GM06990 (cell line): ENCODE results near the gene PPP2R3A.
"Not testable (repeated sequence)": the region's sequence is repeated elsewhere in the genome, so short reads cannot be mapped to it uniquely, and the experiment has no call there.

Source experiments
- DNase-seq: peaks from one replicate; pipeline ENCODE4 v3.0.0-alpha.2; 2011; ENCODE audit not compliant: insufficient read length; ENCODE audit errors: extremely low read depth
- H3K27me3 ChIP-seq: replicated peaks from 2 replicates; pipeline ENCODE4 v1.6.0; 2011; ENCODE audit warnings: low read length; ENCODE audit not compliant: control insufficient read depth, insufficient read depth
- H3K36me3 ChIP-seq: 2 replicates; pipeline ENCODE4 v1.5.1; 2011; ENCODE audit warnings: low read length; ENCODE audit not compliant: control insufficient read depth, insufficient read depth
- H3K4me3 ChIP-seq: replicated peaks from 2 replicates; pipeline ENCODE4 v1.5.1; 2011; ENCODE audit warnings: low read depth, mild to moderate bottlenecking, control low read depth, low read length
- CTCF ChIP-seq: IDR thresholded peaks from 2 replicates; pipeline ENCODE4 v1.5.1; 2011; ENCODE audit warnings: low read length, control low read depth, mild to moderate bottlenecking, inconsistent platforms; ENCODE audit not compliant: insufficient read depth, poor library complexity, severe bottlenecking

The PPP2R3A gene

GRCh38 chr3:135930255-135930654, 35.3 kb upstream of the PPP2R3A start:
- DNase-seq = no peak
- no peaks in the 10 kb centered on the region for H3K36me3 ChIP-seq
- no peak for TF ChIP-seq CTCF
- no peak overlapping the region for H3K4me3 ChIP-seq
- no peaks in the 10 kb centered on the region for H3K27me3 ChIP-seq

- H3K36me3 ChIP-seq, H3K27me3 ChIP-seq, H3K4me3 ChIP-seq, DNase-seq: not testable (repeated sequence)
Observed at GRCh38 chr3:135935171-135935570, 30.4 kb upstream of the PPP2R3A start.

- DNase-seq, H3K36me3 ChIP-seq, H3K27me3 ChIP-seq, H3K4me3 ChIP-seq: not testable (repeated sequence)
Observed at GRCh38 chr3:135937766-135938165, 27.8 kb upstream of the PPP2R3A start.

GRCh38 chr3:135944831-135945230, 20.7 kb upstream of the PPP2R3A start:
- TF ChIP-seq CTCF = no peak
- no peak for DNase-seq
- H3K4me3 ChIP-seq = no peak overlapping the region

GRCh38 chr3:135950941-135951340, 14.6 kb upstream of the PPP2R3A start:
- Histone ChIP-seq H3K36me3 (no peaks in the 10 kb centered on the region), H3K27me3 (no peaks in the 10 kb centered on the region), H3K4me3 (no peak overlapping the region)
- TF ChIP-seq CTCF = no peak
- no peak for DNase-seq

More at GRCh38 chr3:135944831-135945230, 20.7 kb upstream of the PPP2R3A start:
- H3K36me3 ChIP-seq = no peaks in the 10 kb centered on the region
- no peaks in the 10 kb centered on the region for H3K27me3 ChIP-seq

- DNase-seq = no peak
- Histone ChIP-seq H3K27me3 (no peaks in the 10 kb centered on the region; the same call in 1 of the 2 replicates), H3K4me3 (no peak overlapping the region), H3K36me3 (no peaks in the 10 kb centered on the region)
- TF ChIP-seq CTCF = no peak
Observed at GRCh38 chr3:135964160-135964955, 1.2 kb upstream of the PPP2R3A start.

GRCh38 chr3:135965129-135965505, 411 bp upstream of the PPP2R3A start:
- H3K4me3 ChIP-seq = no peak overlapping the region
- DNase-seq = no peak
- TF ChIP-seq CTCF = no peak
- no peaks in the 10 kb centered on the region; the same call in 1 of the 2 replicates for H3K27me3 ChIP-seq
- H3K36me3 ChIP-seq = no peaks in the 10 kb centered on the region
